ENCODE data around the gene SIPA1L3. TPM values are rescaled to one million over a fixed set of nuclear protein-coding genes. Genes with fewer than 3 reads are reported as not detected.

The SIPA1L3 gene
- total and polyA plus RNA-seq, 2 experiments from 2014 or later: 9.3 to 30.3 TPM

- TF ChIP-seq CTCF (IDR thresholded peaks at IDR 0.05; ENCODE audit: low read depth, low read length): no peak
- Histone ChIP-seq H3K27me3 (no peaks in the 10 kb centered on the region), H3K4me3 (no peak overlapping the region), H3K9me3 (ENCODE audit: low read depth) (no peaks in the 10 kb centered on the region), H3K27ac (no peak overlapping the region), H3K4me1 (ENCODE audit: low read depth) (peaks cover 6% of the 10 kb centered on the region), H3K36me3 (no peaks in the 10 kb centered on the region)
- no peak for DNase-seq (ENCODE audit: low read depth in 1 of 2, low spot score in 1 of 2)
These were observed 226.3 kb downstream of the SIPA1L3 start for GRCh38 chr19:38133319-38133718.

- H3K36me3 ChIP-seq: no peaks in the 10 kb centered on the region
- peak; percentile 53 to 67 for DNase-seq (ENCODE audit: low read depth in 1 of 2, low spot score in 1 of 2)
- no peak overlapping the region for H3K27ac ChIP-seq
- H3K9me3 ChIP-seq (ENCODE audit: low read depth): no peaks in the 10 kb centered on the region
- H3K27me3 ChIP-seq: no peaks in the 10 kb centered on the region
- no peak overlapping the region for H3K4me3 ChIP-seq
- peaks cover 6% of the 10 kb centered on the region for H3K4me1 ChIP-seq (ENCODE audit: low read depth)
- peak; percentile 65 for TF ChIP-seq CTCF (IDR thresholded peaks at IDR 0.05; ENCODE audit: low read depth, low read length)
These were observed 227.6 kb downstream of the SIPA1L3 start for GRCh38 chr19:38134540-38135149.

- Histone ChIP-seq H3K9me3 (ENCODE audit: low read depth) (no peaks in the 10 kb centered on the region), H3K36me3 (no peaks in the 10 kb centered on the region), H3K27ac (peak overlapping the region; percentile 19), H3K4me3 (no peak overlapping the region), H3K27me3 (no peaks in the 10 kb centered on the region), H3K4me1 (ENCODE audit: low read depth) (peaks cover 6% of the 10 kb centered on the region)
- no peak for DNase-seq (ENCODE audit: low read depth in 1 of 2, low spot score in 1 of 2)
- no peak for TF ChIP-seq CTCF (IDR thresholded peaks at IDR 0.05; ENCODE audit: low read depth, low read length)
These were observed 228.4 kb downstream of the SIPA1L3 start for GRCh38 chr19:38135150-38135998.

- no peak overlapping the region for H3K4me3 ChIP-seq
- no peak for DNase-seq (ENCODE audit: low read depth in 1 of 2, low spot score in 1 of 2)
- H3K9me3 ChIP-seq (ENCODE audit: low read depth): no peaks in the 10 kb centered on the region
- peaks cover 6% of the 10 kb centered on the region for H3K4me1 ChIP-seq (ENCODE audit: low read depth)
- H3K27me3 ChIP-seq: no peaks in the 10 kb centered on the region
- no peak overlapping the region for H3K27ac ChIP-seq
- H3K36me3 ChIP-seq: no peaks in the 10 kb centered on the region
- TF ChIP-seq CTCF (IDR thresholded peaks at IDR 0.05; ENCODE audit: low read depth, low read length): no peak
These were observed 232.1 kb downstream of the SIPA1L3 start for GRCh38 chr19:38139122-38139521.

GRCh38 chr19:38141108-38141507 lies 234.1 kb downstream of the SIPA1L3 start:
- no peak for TF ChIP-seq CTCF (IDR thresholded peaks at IDR 0.05; ENCODE audit: low read depth, low read length)
- Histone ChIP-seq H3K36me3 (no peaks in the 10 kb centered on the region), H3K4me3 (no peak overlapping the region), H3K27ac (no peak overlapping the region), H3K9me3 (ENCODE audit: low read depth) (no peaks in the 10 kb centered on the region), H3K4me1 (ENCODE audit: low read depth) (no peaks in the 10 kb centered on the region), H3K27me3 (no peaks in the 10 kb centered on the region)
- no peak for DNase-seq (ENCODE audit: low read depth in 1 of 2, low spot score in 1 of 2)
